Brain microvascular endothelial cell (primary cell): Measurements from ENCODE around the gene GALNTL6.

Source experiments
- DNase-seq: peaks from one replicate; pipeline ENCODE4 v3.0.0-alpha.2; 2020
- H3K27ac ChIP-seq: fragments of 250-450 bp; sonication (Bioruptor Pico); 2 replicates; pipeline ENCODE4 v1.5.1; 2020; ENCODE audit warnings: mild to moderate bottlenecking, moderate library complexity
- H3K27me3 ChIP-seq: fragments of 250-450 bp; sonication (Bioruptor Pico); replicated peaks from 2 replicates; pipeline ENCODE4 v1.5.1; 2020; ENCODE audit warnings: mild to moderate bottlenecking
- H3K36me3 ChIP-seq: fragments of 250-450 bp; sonication (Bioruptor Pico); replicated peaks from 2 replicates; pipeline ENCODE4 v1.5.1; 2020; ENCODE audit warnings: mild to moderate bottlenecking
- H3K4me3 ChIP-seq: 2 replicates; pipeline ENCODE4 v1.5.1; 2011; ENCODE audit warnings: low read depth, mild to moderate bottlenecking, control low read depth, low read length, moderate library complexity
- CTCF ChIP-seq: IDR thresholded peaks from 2 replicates; pipeline ENCODE4 v1.5.1; 2011; ENCODE audit warnings: low read depth, mild to moderate bottlenecking, moderate library complexity, low read length, control low read depth, inconsistent platforms; ENCODE audit errors: missing control alignments
- in situ Hi-C: cut with HindIII; loops from 2 replicates; pipeline ENCODE4 v1.10.0; 2017; ENCODE audit warnings: low sequenced_read_pairs, low pct_ligation_motif_present

Gene GALNTL6

GRCh38 chr4:172708184-172708583 lies 895.0 kb downstream of the GALNTL6 start:
- no peaks in the 10 kb centered on the region for H3K27me3 ChIP-seq
- DNase-seq = no peak
- no peak overlapping the region for H3K27ac ChIP-seq
- in situ Hi-C loops = no loop called here
- H3K4me3 ChIP-seq = no peak overlapping the region
- no peak for TF ChIP-seq CTCF
- H3K36me3 ChIP-seq = no peaks in the 10 kb centered on the region

- in situ Hi-C loops = no loop called here
- no peaks in the 10 kb centered on the region for H3K36me3 ChIP-seq
- no peak for TF ChIP-seq CTCF
These were observed 896.2 kb downstream of the GALNTL6 start for GRCh38 chr4:172709376-172709775.

GRCh38 chr4:172716291-172716690 lies 903.1 kb downstream of the GALNTL6 start:
- DNase-seq = no peak
- no peaks in the 10 kb centered on the region for H3K27me3 ChIP-seq
- no peaks in the 10 kb centered on the region for H3K36me3 ChIP-seq
- TF ChIP-seq CTCF = no peak
- no peak overlapping the region for H3K4me3 ChIP-seq
- no peak overlapping the region for H3K27ac ChIP-seq
- in situ Hi-C loops = no loop called here

More at GRCh38 chr4:172709376-172709775, 896.2 kb downstream of the GALNTL6 start:
- H3K4me3 ChIP-seq = no peak overlapping the region
- H3K27me3 ChIP-seq = no peaks in the 10 kb centered on the region
- no peak overlapping the region for H3K27ac ChIP-seq
- no peak for DNase-seq

GRCh38 chr4:172721659-172722058 lies 908.5 kb downstream of the GALNTL6 start:
- no peak for TF ChIP-seq CTCF
- H3K27ac ChIP-seq = no peak overlapping the region
- H3K36me3 ChIP-seq = no peaks in the 10 kb centered on the region
- no peak for DNase-seq
- in situ Hi-C loops = no loop called here
- H3K4me3 ChIP-seq = no peak overlapping the region
- H3K27me3 ChIP-seq = no peaks in the 10 kb centered on the region

- no peak for TF ChIP-seq CTCF
- Histone ChIP-seq H3K36me3 (no peaks in the 10 kb centered on the region), H3K27ac (no peak overlapping the region), H3K27me3 (no peaks in the 10 kb centered on the region), H3K4me3 (no peak overlapping the region)
- no peak for DNase-seq
- in situ Hi-C loops = no loop called here
These were observed 912.4 kb downstream of the GALNTL6 start for GRCh38 chr4:172725581-172725980.

- Histone ChIP-seq H3K4me3 (no peak overlapping the region), H3K27ac (no peak overlapping the region), H3K36me3 (no peaks in the 10 kb centered on the region), H3K27me3 (no peaks in the 10 kb centered on the region)
- TF ChIP-seq CTCF = no peak
- no peak for DNase-seq
- in situ Hi-C loops = no loop called here
These were observed 912.8 kb downstream of the GALNTL6 start for GRCh38 chr4:172726001-172726423.
